Calu3 (cell line): ENCODE results near the gene OR1S2. TPM values are rescaled to one million over a fixed set of nuclear protein-coding genes. Genes with fewer than 3 reads are reported as not detected.
"Not testable (repeated sequence)": the region's sequence is repeated elsewhere in the genome, so short reads cannot be mapped to it uniquely, and the experiment has no call there.

ENCODE experiments used
- BruUV-seq: library from RNA; stranded (reverse); fragments of 400-500 nt; replicated peaks from 2 replicates; lab custom pipeline; 2021; lab: Mats Ljungman, UMichigan
- CTCF ChIA-PET: fragments of 300-600 bp; sonication (Branson Sonifier 250); formaldehyde crosslinking; loops from one replicate; lab custom pipeline; 2022; ENCODE audit warnings: antibody characterized with exemption; lab: Charles Lee
- DNase-seq: peaks from one replicate; pipeline ENCODE4 v3.0.0; 2022
- H3K27ac Mint-ChIP-seq: one replicate; pipeline ENCODE4 v1.8.0; 2022; ENCODE audit warnings: mixed read lengths; ENCODE audit not compliant: unreplicated experiment
- H3K27me3 Mint-ChIP-seq: one replicate; pipeline ENCODE4 v1.8.0; 2022; ENCODE audit warnings: mixed read lengths; ENCODE audit not compliant: unreplicated experiment
- H3K36me3 Mint-ChIP-seq: one replicate; pipeline ENCODE4 v1.8.0; 2022; ENCODE audit warnings: mild to moderate bottlenecking, moderate library complexity, mixed read lengths; ENCODE audit not compliant: insufficient read depth, unreplicated experiment
- H3K4me1 Mint-ChIP-seq: one replicate; pipeline ENCODE4 v1.8.0; 2022; ENCODE audit warnings: mild to moderate bottlenecking, low read depth, mixed read lengths; ENCODE audit not compliant: unreplicated experiment
- H3K4me3 Mint-ChIP-seq: one replicate; pipeline ENCODE4 v1.8.0; 2022; ENCODE audit warnings: mild to moderate bottlenecking, low read depth, moderate library complexity, mixed read lengths; ENCODE audit not compliant: unreplicated experiment
- H3K9me3 Mint-ChIP-seq: one replicate; pipeline ENCODE4 v1.8.0; 2022; ENCODE audit warnings: low read depth, mixed read lengths; ENCODE audit not compliant: unreplicated experiment
- intact Hi-C: fragments of 100-400 bp; cut with micrococcal nuclease; formaldehyde crosslinking; loops from one replicate; pipeline ENCODE4 v1.10.0; 2022; ENCODE audit not compliant: unreplicated experiment
- total RNA-seq: library from RNA; stranded (reverse); gene quantifications from 2 replicates; pipeline ENCODE4 v1.2.3, GENCODE V29; 2022
- TF ChIP-seq, protein P1 (sequence below): fragments of 200-600 bp; IDR thresholded peaks from one replicate; pipeline ENCODE4 v1.8.0; 2022; ENCODE audit warnings: antibody characterized with exemption; ENCODE audit not compliant: unreplicated experiment

Gene OR1S2
- total RNA-seq, 1 experiment from 2014 or later, result not detected

- H3K27ac Mint-ChIP-seq, result no peak overlapping the region
- no peak for DNase-seq
- no peaks in the 10 kb centered on the region for H3K36me3 Mint-ChIP-seq
- peaks cover 8% of the 10 kb centered on the region for H3K4me1 Mint-ChIP-seq
- H3K27me3 Mint-ChIP-seq, result no peaks in the 10 kb centered on the region
- intact Hi-C loops, result no loop called here
- H3K4me3 Mint-ChIP-seq, result no peak overlapping the region
- TF ChIP-seq, protein P1, sequence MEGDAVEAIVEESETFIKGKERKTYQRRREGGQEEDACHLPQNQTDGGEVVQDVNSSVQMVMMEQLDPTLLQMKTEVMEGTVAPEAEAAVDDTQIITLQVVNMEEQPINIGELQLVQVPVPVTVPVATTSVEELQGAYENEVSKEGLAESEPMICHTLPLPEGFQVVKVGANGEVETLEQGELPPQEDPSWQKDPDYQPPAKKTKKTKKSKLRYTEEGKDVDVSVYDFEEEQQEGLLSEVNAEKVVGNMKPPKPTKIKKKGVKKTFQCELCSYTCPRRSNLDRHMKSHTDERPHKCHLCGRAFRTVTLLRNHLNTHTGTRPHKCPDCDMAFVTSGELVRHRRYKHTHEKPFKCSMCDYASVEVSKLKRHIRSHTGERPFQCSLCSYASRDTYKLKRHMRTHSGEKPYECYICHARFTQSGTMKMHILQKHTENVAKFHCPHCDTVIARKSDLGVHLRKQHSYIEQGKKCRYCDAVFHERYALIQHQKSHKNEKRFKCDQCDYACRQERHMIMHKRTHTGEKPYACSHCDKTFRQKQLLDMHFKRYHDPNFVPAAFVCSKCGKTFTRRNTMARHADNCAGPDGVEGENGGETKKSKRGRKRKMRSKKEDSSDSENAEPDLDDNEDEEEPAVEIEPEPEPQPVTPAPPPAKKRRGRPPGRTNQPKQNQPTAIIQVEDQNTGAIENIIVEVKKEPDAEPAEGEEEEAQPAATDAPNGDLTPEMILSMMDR, result no peak
- no TSS peak for BruUV-seq
- H3K9me3 Mint-ChIP-seq, result peaks cover 7% of the 10 kb centered on the region
- CTCF ChIA-PET, result no interaction called here
Measured at GRCh38 chr11:58216476-58216875, 12.5 kb upstream of the OR1S2 start.

GRCh38 chr11:58212420-58212819, 8.5 kb upstream of the OR1S2 start, which contains the start of gene OR1S1:
OR1S1 (plus strand) TSS chr11:58212720.
- H3K4me3 Mint-ChIP-seq, H3K36me3 Mint-ChIP-seq, H3K9me3 Mint-ChIP-seq, H3K27me3 Mint-ChIP-seq, CTCF ChIA-PET, DNase-seq, H3K27ac Mint-ChIP-seq, H3K4me1 Mint-ChIP-seq, intact Hi-C loops, BruUV-seq: not testable (repeated sequence)

DNA sequence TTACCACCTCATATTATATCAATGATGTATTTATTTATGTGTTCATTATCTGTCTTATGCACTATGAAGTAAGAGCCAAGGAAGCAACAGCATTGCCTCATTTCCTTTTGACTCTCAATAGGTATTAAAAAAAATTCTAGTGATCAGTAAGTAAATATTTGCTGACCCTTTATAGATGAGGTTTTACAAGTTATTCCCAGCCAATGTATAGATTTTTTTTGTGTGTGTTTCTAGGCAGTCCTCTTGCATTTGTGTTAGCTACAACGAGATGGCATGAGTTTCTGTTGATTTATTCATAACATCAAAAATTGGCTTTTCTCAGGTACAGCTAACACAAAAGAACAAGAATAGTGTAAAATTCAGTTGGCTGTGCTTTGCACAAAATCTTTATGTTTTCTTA, 4.7 kb downstream of the OR1S2 start:
- Mint-ChIP-seq H3K9me3 (peaks cover 7% of the 10 kb centered on the region), H3K27ac (no peak overlapping the region), H3K27me3 (no peaks in the 10 kb centered on the region), H3K36me3 (no peaks in the 10 kb centered on the region), H3K4me3 (no peak overlapping the region), H3K4me1 (peaks cover 9% of the 10 kb centered on the region)
- CTCF ChIA-PET, result no interaction called here
- intact Hi-C loops, result no loop called here
- TF ChIP-seq, protein P1, result no peak
- BruUV-seq, result no TSS peak
- no peak for DNase-seq

GRCh38 chr11:58195939-58196338, 8.0 kb downstream of the OR1S2 start:
- BruUV-seq, result no TSS peak
- no peaks in the 10 kb centered on the region for H3K9me3 Mint-ChIP-seq
- DNase-seq, result no peak
- H3K36me3 Mint-ChIP-seq, result no peaks in the 10 kb centered on the region
- H3K4me3 Mint-ChIP-seq, result no peak overlapping the region
- peaks cover 9% of the 10 kb centered on the region for H3K4me1 Mint-ChIP-seq
- CTCF ChIA-PET, result interaction anchor here (0.6 kb wide), 1 partner anchor 1305 kb away, joined by 4 read pairs; no protein-coding TSS in a partner anchor
- TF ChIP-seq, protein P1, result no peak
- no peaks in the 10 kb centered on the region for H3K27me3 Mint-ChIP-seq
- intact Hi-C loops, result no loop called here
- no peak overlapping the region for H3K27ac Mint-ChIP-seq

GRCh38 chr11:58193391-58193790, 10.6 kb downstream of the OR1S2 start:
- TF ChIP-seq, protein P1, result no peak
- BruUV-seq, result no TSS peak
- no peak for DNase-seq
- intact Hi-C loops, result no loop called here
- no peaks in the 10 kb centered on the region for H3K27me3 Mint-ChIP-seq
- no peaks in the 10 kb centered on the region for H3K9me3 Mint-ChIP-seq
- H3K4me1 Mint-ChIP-seq, result no peaks in the 10 kb centered on the region
- H3K27ac Mint-ChIP-seq, result no peak overlapping the region
- H3K36me3 Mint-ChIP-seq, result no peaks in the 10 kb centered on the region
- CTCF ChIA-PET, result no interaction called here
- no peak overlapping the region for H3K4me3 Mint-ChIP-seq
